Upper lobe of right lung (tissue), 1 donor: ENCODE data around the gene KIAA2012. TPM values are rescaled to one million over a fixed set of nuclear protein-coding genes. Genes with fewer than 3 reads are reported as not detected.

Source experiments
- ATAC-seq: fragments of 200-7000 bp; cut with Tn5 transposase; one replicate; pipeline ENCODE4 v1.9.1; 2020; ENCODE audit warnings: mild to moderate bottlenecking, moderate library complexity
- DNase-seq: peaks from one replicate; pipeline ENCODE4 v3.0.0-alpha.2; 2020
- H3K27ac ChIP-seq: fragments of 200-600 bp; one replicate; pipeline ENCODE4 v1.8.0; 2022
- H3K27me3 ChIP-seq: fragments of 200-600 bp; one replicate; pipeline ENCODE4 v1.8.0; 2022; ENCODE audit warnings: mild to moderate bottlenecking
- H3K36me3 ChIP-seq: fragments of 200-600 bp; one replicate; pipeline ENCODE4 v1.8.0; 2022
- H3K4me1 ChIP-seq: fragments of 200-600 bp; one replicate; pipeline ENCODE4 v1.8.0; 2022
- H3K4me3 ChIP-seq: fragments of 200-600 bp; one replicate; pipeline ENCODE4 v1.8.0; 2022; ENCODE audit warnings: mild to moderate bottlenecking
- H3K9me3 ChIP-seq: fragments of 200-600 bp; one replicate; pipeline ENCODE4 v1.8.0; 2022
- intact Hi-C: fragments of 100-400 bp; cut with DNase I; formaldehyde crosslinking; loops from one replicate; pipeline ENCODE4 v1.11.0; 2022
- total RNA-seq: library from RNA; stranded (reverse); fragmentation: NEBNext Ultra II Directional; extraction: Animal tissue kit (Norgen Biotek cat#: 25700); gene quantifications from one replicate; pipeline ENCODE4 v1.2.1, GENCODE V29; 2021
- TF ChIP-seq, protein P1 (sequence below): fragments of 200-600 bp; IDR thresholded peaks from one replicate; pipeline ENCODE4 v1.8.0; 2022; ENCODE audit warnings: antibody characterized with exemption
- donor health status: DM: no; HTN: yes; CAD: no; lungs with severe emphysema.

The KIAA2012 gene
- total RNA-seq, 1 donor from 2014 or later: not detected

DNA sequence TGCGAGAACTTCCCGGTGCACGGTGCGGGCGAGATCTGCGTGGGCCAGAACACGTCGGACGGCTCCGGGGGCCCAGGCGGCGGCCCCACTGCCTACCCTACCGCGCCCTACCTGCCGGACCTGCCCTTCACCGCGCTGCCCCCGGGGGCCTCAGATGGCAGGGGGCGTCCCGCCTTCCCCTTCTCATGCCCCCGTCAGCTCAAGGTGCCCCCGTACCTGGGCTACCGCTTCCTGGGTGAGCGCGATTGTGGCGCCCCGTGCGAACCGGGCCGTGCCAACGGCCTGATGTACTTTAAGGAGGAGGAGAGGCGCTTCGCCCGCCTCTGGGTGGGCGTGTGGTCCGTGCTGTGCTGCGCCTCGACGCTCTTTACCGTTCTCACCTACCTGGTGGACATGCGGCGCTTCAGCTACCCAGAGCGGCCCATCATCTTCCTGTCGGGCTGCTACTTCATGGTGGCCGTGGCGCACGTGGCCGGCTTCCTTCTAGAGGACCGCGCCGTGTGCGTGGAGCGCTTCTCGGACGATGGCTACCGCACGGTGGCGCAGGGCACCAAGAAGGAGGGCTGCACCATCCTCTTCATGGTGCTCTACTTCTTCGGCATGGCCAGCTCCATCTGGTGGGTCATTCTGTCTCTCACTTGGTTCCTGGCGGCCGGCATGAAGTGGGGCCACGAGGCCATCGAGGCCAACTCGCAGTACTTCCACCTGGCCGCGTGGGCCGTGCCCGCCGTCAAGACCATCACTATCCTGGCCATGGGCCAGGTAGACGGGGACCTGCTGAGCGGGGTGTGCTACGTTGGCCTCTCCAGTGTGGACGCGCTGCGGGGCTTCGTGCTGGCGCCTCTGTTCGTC lies 37.7 kb upstream of the KIAA2012 start:
- DNase-seq (peak; percentile 72), ATAC-seq (no peak)
- Histone ChIP-seq H3K36me3 (no peaks in the 10 kb centered on the region), H3K27ac (no peak overlapping the region), H3K4me1 (peaks cover 32% of the 10 kb centered on the region), H3K9me3 (no peaks in the 10 kb centered on the region), H3K4me3 (peak overlapping the region; percentile 72), H3K27me3 (peaks cover 23% of the 10 kb centered on the region)
- TF ChIP-seq, protein P1, sequence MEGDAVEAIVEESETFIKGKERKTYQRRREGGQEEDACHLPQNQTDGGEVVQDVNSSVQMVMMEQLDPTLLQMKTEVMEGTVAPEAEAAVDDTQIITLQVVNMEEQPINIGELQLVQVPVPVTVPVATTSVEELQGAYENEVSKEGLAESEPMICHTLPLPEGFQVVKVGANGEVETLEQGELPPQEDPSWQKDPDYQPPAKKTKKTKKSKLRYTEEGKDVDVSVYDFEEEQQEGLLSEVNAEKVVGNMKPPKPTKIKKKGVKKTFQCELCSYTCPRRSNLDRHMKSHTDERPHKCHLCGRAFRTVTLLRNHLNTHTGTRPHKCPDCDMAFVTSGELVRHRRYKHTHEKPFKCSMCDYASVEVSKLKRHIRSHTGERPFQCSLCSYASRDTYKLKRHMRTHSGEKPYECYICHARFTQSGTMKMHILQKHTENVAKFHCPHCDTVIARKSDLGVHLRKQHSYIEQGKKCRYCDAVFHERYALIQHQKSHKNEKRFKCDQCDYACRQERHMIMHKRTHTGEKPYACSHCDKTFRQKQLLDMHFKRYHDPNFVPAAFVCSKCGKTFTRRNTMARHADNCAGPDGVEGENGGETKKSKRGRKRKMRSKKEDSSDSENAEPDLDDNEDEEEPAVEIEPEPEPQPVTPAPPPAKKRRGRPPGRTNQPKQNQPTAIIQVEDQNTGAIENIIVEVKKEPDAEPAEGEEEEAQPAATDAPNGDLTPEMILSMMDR: peak; percentile 44
- intact Hi-C loops: no loop called here

DNA sequence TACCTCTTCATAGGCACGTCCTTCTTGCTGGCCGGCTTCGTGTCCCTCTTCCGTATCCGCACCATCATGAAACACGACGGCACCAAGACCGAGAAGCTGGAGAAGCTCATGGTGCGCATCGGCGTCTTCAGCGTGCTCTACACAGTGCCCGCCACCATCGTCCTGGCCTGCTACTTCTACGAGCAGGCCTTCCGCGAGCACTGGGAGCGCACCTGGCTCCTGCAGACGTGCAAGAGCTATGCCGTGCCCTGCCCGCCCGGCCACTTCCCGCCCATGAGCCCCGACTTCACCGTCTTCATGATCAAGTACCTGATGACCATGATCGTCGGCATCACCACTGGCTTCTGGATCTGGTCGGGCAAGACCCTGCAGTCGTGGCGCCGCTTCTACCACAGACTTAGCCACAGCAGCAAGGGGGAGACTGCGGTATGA lies 37.1 kb upstream of the KIAA2012 start:
- intact Hi-C loops: no loop called here
- no peaks in the 10 kb centered on the region for H3K36me3 ChIP-seq
- no peaks in the 10 kb centered on the region for H3K9me3 ChIP-seq
- DNase-seq (no peak), ATAC-seq (no peak)
- H3K27me3 ChIP-seq: peaks cover 24% of the 10 kb centered on the region
- H3K27ac ChIP-seq: no peak overlapping the region
- peaks cover 32% of the 10 kb centered on the region for H3K4me1 ChIP-seq
- H3K4me3 ChIP-seq: peak overlapping the region; percentile 72
- TF ChIP-seq, protein P1: no peak

DNA sequence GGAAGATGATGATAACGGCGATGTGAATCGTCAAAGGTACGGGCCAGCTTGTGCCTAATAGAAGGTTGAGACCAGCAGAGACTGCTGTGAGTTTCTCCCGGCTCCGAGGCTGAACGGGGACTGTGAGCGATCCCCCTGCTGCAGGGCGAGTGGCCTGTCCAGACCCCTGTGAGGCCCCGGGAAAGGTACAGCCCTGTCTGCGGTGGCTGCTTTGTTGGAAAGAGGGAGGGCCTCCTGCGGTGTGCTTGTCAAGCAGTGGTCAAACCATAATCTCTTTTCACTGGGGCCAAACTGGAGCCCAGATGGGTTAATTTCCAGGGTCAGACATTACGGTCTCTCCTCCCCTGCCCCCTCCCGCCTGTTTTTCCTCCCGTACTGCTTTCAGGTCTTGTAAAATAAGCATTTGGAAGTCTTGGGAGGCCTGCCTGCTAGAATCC lies 36.4 kb upstream of the KIAA2012 start:
- TF ChIP-seq, protein P1: no peak
- DNase-seq: no peak
- Histone ChIP-seq H3K4me1 (peaks cover 32% of the 10 kb centered on the region), H3K27ac (no peak overlapping the region), H3K4me3 (peak overlapping the region; percentile 72), H3K9me3 (no peaks in the 10 kb centered on the region), H3K27me3 (peaks cover 29% of the 10 kb centered on the region), H3K36me3 (no peaks in the 10 kb centered on the region)
- intact Hi-C loops: no loop called here
- no peak for ATAC-seq

DNA sequence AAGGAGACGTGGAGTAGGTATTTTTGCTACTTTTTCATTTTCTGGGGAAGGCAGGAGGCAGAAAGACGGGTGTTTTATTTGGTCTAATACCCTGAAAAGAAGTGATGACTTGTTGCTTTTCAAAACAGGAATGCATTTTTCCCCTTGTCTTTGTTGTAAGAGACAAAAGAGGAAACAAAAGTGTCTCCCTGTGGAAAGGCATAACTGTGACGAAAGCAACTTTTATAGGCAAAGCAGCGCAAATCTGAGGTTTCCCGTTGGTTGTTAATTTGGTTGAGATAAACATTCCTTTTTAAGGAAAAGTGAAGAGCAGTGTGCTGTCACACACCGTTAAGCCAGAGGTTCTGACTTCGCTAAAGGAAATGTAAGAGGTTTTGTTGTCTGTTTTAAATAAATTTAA lies 36.0 kb upstream of the KIAA2012 start:
- Histone ChIP-seq H3K4me1 (peaks cover 32% of the 10 kb centered on the region), H3K27ac (no peak overlapping the region), H3K27me3 (peaks cover 29% of the 10 kb centered on the region)

DNA sequence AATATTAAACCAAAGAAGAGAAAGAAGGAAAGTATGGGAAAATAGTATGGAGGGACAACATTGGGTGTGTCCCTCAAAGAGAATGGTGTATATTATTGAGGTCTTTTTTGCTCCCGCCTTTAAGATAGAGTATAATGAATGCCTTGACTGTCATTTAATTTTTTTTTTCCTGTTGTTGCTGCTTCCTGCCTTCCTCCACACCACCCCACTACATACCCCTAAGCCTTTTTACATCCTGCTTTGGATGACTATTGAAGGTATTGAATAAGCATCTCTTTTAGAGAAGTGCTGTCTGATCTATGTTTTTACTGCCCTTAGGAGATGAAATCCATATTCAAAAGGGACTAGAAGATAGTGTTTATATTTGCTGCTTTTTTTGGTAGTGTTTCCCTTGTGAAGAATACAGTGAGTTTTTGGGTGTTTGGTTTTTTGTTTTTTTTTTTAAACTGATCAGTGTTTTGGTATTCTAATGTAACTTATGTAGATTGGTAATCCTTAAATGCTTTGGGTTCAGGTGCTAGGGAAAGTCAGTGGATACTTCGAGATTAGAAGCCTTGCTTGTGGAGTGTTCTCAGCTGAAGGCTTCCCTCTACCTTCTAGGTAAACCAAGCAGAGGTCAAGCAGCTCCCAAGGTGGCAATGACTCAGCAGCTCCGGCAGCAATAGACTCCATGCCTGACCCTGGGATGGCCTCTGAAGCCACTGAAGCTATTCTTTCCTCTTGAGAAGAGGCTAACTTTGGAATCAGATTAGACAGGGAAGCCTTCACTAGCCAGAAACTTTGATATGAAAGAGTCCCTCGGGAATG lies 34.4 kb upstream of the KIAA2012 start:
- ATAC-seq: peak; percentile 43
- H3K4me3 ChIP-seq: no peak overlapping the region
- H3K4me1 ChIP-seq: peaks cover 32% of the 10 kb centered on the region
- H3K27ac ChIP-seq: no peak overlapping the region
- H3K9me3 ChIP-seq: no peaks in the 10 kb centered on the region
- peaks cover 29% of the 10 kb centered on the region for H3K27me3 ChIP-seq
- TF ChIP-seq, protein P1: no peak
- no peak for DNase-seq
- H3K36me3 ChIP-seq: no peaks in the 10 kb centered on the region
- intact Hi-C loops: no loop called here

More for the DNA sequence above, 36.0 kb upstream of the KIAA2012 start:
- H3K36me3 ChIP-seq: no peaks in the 10 kb centered on the region
- intact Hi-C loops: no loop called here
- TF ChIP-seq, protein P1: no peak
- H3K9me3 ChIP-seq: no peaks in the 10 kb centered on the region
- DNase-seq: no peak
- H3K4me3 ChIP-seq: peak overlapping the region; percentile 72
- ATAC-seq: no peak
